D721Med (cell line): Measurements from ENCODE around the gene SVOPL.
"Not testable (repeated sequence)": the region's sequence is repeated elsewhere in the genome, so short reads cannot be mapped to it uniquely, and the experiment has no call there.

Source experiments
- DNase-seq: peaks from one replicate; pipeline ENCODE4 v3.0.0; 2011; ENCODE audit warnings: low spot score; ENCODE audit not compliant: insufficient read length
- FAIRE-seq: peaks from 2 replicates; lab custom pipeline; 2011; peaks lifted over from hg19 to GRCh38; lab: Jason Lieb, UNC
- TF ChIP-seq, protein P1 (sequence below): IDR thresholded peaks from 2 replicates; pipeline ENCODE4 v1.5.1; 2012; ENCODE audit warnings: mild to moderate bottlenecking, control low read depth; ENCODE audit not compliant: insufficient read depth; ENCODE audit errors: missing control alignments

Gene SVOPL

DNA sequence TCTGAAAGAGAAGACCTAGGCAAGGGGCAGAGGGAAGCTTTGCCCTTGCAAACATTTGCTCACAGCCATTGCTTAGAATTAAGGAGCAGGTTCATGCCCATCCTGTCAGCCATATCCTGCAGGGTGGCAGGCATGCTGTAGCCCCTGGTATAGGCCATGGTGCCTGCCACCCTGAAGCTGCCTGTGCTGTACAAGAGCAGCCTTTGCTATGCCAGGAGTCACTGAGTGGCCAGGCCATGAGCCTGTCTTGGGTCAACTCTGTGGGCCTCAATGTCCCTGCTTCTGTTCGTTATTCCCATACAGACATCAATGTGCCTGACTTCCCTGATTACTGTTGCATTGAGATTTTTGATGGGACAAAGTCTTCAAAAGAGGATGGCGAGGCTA lies 368 bp upstream of the SVOPL start:
- TF ChIP-seq, protein P1, sequence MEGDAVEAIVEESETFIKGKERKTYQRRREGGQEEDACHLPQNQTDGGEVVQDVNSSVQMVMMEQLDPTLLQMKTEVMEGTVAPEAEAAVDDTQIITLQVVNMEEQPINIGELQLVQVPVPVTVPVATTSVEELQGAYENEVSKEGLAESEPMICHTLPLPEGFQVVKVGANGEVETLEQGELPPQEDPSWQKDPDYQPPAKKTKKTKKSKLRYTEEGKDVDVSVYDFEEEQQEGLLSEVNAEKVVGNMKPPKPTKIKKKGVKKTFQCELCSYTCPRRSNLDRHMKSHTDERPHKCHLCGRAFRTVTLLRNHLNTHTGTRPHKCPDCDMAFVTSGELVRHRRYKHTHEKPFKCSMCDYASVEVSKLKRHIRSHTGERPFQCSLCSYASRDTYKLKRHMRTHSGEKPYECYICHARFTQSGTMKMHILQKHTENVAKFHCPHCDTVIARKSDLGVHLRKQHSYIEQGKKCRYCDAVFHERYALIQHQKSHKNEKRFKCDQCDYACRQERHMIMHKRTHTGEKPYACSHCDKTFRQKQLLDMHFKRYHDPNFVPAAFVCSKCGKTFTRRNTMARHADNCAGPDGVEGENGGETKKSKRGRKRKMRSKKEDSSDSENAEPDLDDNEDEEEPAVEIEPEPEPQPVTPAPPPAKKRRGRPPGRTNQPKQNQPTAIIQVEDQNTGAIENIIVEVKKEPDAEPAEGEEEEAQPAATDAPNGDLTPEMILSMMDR: no peak
- no peak for DNase-seq
- no peak for FAIRE-seq

DNA sequence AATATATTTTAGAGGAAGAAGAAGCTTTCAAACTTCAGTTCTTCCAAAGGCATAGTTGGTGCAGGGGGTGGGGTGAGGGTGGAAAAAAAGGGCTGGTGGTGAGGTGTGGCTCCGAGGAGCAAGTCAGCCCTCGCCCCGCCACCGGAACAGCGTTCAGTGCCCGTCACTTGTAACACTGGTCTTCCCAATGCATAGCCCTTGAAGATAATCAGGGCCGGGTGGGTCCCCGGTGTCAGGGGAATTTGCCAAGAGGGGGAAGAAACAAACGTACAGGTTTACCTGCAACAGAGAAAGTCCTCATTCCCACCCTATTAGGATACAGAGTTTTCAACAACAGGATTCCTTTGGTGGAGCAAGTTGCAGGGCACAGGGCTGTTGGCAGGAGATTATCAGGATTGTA lies 1.5 kb downstream of the SVOPL start:
- TF ChIP-seq, protein P1: no peak
- DNase-seq (no peak), FAIRE-seq (no peak)

DNA sequence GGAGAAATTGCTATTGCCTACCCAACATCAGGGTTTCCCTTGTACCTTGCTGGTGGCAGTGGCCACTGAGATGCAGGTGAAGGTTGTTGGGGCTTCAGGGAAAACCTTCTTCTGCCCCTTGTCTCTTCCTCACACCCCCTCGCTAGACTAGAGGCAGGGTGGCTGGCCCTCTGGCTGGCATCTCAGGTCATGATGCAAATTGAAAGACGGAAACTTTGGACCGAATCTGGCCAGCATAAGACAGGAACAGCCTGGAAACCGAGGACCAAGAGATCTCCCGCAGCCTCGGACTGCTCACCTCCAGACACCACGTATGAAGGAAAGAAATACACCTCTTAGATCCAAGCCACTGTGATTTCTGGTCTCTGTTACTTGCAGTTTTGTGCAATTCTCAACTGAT lies 2.9 kb downstream of the SVOPL start:
- TF ChIP-seq, protein P1: no peak
- FAIRE-seq: no peak
- no peak for DNase-seq

DNA sequence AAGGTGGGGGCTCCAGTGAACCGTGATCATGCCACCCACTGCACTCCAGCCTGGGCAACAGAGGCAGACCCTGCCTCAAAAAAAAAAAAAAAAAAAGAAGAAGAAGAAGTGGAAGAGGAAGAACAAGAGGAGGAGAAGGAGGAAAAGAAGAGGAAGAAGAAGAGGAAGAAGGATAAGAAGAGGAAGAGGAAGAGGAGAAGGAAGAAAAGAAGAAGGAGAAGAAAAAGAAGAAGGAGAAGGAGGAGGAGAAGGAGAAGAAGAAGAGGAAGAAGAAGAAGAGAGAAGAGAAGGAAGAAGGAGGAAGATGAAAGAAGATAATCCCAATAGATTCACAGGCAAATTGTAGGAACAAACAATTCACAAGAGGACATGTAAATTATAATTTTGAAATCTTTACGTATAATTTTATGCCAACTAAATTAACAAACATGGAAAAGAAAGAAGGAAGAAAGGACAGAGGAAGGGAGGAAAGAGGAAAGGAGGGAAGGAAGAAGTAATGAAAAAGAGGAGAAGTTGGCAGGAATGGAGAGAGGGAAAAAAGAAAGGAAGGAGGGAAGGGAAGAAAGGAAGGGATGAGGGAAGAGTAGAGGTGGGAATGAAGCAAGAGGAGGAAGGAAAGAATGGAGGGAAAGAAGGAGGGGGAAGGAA lies 3.5 kb downstream of the SVOPL start:
- FAIRE-seq (no peak), DNase-seq (no peak)
- TF ChIP-seq, protein P1: no peak

DNA sequence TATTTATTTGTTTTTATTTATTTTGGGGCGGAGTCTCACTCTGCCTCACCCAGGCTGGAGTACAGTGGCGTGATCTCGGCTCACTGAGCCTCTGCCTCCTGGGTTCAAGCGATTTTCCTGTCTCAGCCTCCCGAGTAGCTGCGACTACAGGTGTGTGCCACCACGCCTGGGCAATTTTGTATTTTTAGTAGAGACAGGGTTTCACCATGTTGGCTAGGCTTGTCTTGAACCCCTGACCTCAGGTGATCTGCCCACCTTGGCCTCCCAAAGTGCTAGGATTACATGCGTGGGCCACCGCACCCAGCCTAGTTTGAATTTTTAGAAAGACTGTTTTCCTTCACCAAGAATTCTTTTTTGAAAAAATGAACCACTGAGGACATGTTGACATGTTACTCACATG lies 5.4 kb downstream of the SVOPL start:
- not testable (repeated sequence) for DNase-seq, FAIRE-seq

DNA sequence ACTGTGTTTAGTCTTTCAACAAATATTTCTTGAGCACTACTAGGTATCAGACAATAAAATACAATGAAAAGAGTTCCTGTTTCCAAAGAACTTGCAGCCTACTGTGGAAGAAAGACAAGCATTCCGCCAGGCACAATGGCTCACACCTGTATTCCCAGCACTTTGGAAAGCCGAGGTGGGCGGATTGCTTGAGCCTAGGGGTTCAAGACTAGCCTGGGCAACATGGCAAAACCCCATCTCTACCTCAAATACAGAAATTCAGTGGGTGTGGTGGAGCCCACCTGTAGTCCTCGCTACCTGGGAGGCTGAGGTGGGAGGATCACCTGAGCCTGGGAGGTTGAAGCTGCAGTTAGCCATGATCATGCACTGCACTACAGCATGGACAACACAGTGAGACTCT lies 6.1 kb downstream of the SVOPL start:
- DNase-seq (no peak), FAIRE-seq (no peak)
- TF ChIP-seq, protein P1: no peak

DNA sequence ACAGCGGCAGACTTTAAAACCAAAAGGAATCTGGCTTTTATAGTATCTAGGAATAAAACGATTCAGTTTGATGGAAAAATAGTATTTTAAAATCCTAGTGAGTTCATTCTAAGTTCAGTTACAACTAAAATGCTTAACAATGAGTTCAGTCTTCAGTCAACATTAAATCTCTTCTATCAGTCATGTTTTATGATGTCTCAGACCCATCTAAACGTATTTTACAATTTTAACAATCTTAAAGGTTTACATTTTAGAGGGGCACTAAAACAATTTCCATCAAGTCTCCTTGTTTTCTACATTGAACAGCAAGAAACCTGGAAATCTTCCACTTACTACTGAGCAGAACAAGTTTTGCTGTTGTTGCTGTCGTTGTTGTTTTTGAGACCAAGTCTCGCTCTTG lies 10.0 kb downstream of the SVOPL start:
- TF ChIP-seq, protein P1: no peak
- DNase-seq (no peak), FAIRE-seq (no peak)

DNA sequence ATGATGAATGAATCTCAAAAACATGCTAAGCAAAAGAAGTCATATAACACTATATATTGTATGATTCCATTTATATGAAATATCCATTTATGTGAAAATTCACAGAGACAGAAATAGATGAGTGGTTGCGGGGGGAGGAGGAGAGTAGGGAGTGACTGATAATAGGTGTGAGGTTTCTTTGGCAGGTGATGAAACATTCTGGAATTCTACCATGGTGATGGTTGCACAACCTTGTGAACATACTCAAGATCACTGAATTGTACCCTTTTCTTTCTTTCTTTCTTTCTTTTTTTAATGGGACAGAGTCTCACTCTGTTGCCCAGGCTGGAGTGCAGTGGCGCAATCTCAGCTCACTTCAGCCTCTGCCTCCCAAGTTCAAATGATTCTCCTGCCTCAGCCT lies 10.7 kb downstream of the SVOPL start:
- TF ChIP-seq, protein P1: no peak
- DNase-seq (no peak), FAIRE-seq (no peak)

DNA sequence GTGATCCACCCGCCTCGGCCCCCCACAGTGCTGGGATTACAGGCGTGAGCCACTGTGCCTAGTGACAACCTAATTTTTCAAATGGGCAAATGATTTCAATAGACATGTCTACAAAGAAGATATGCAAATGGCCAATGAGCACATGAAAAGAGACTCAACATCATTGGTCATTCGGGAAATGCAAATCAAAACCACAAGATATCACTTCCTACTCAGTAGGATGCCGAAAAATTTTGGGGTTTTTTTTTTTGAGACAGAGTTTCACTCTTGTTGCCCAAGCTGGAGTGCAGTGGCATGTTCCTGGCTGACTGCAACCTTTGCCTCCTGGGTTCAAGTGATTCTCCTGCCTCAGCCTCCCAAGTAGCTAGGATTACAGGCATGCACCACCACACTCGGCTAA lies 13.1 kb downstream of the SVOPL start:
- not testable (repeated sequence) for DNase-seq, FAIRE-seq
